LNCaP clone FGC (cell line): ENCODE data around the gene C16orf54.
"Not testable (repeated sequence)": the region's sequence is repeated elsewhere in the genome, so short reads cannot be mapped to it uniquely, and the experiment has no call there.

Source experiments
- DNase-seq: peaks from one replicate; pipeline ENCODE4 v3.0.0-alpha.2; 2011; ENCODE audit warnings: low read depth
- H3K4me3 ChIP-seq: 2 replicates; pipeline ENCODE4 v1.5.1; 2011; ENCODE audit warnings: mild to moderate bottlenecking, low read depth, low read length, control low read depth
- TF ChIP-seq, protein P1 (sequence below): IDR thresholded peaks from 2 replicates; pipeline ENCODE4 v1.5.1; 2012; ENCODE audit warnings: mild to moderate bottlenecking; ENCODE audit not compliant: control insufficient read depth, insufficient read depth; ENCODE audit errors: extremely low read depth

Gene C16orf54

GRCh38 chr16:29736112-29736511 is 9.7 kb downstream of the C16orf54 start:
- TF ChIP-seq, protein P1, sequence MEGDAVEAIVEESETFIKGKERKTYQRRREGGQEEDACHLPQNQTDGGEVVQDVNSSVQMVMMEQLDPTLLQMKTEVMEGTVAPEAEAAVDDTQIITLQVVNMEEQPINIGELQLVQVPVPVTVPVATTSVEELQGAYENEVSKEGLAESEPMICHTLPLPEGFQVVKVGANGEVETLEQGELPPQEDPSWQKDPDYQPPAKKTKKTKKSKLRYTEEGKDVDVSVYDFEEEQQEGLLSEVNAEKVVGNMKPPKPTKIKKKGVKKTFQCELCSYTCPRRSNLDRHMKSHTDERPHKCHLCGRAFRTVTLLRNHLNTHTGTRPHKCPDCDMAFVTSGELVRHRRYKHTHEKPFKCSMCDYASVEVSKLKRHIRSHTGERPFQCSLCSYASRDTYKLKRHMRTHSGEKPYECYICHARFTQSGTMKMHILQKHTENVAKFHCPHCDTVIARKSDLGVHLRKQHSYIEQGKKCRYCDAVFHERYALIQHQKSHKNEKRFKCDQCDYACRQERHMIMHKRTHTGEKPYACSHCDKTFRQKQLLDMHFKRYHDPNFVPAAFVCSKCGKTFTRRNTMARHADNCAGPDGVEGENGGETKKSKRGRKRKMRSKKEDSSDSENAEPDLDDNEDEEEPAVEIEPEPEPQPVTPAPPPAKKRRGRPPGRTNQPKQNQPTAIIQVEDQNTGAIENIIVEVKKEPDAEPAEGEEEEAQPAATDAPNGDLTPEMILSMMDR = no peak
- no peak overlapping the region for H3K4me3 ChIP-seq
- DNase-seq = no peak

DNA sequence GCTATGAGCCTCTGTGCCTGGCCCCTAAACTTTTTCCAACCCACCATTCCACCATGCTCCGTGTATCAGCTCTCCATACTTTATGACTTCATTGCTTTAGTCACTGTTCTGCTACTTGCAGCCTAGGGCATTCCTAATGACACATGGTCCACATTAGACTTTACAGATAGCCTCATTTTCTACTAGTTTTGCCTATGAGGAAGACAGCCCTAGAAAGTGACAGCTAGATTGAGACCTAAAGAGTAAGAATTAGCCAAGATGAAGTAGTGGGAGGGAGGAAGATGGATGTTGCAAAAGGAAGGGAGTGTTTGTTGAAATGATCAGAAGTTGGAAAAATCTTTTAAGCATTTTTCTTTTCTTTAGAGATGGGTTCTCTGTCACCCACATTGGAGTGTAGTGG is 11.0 kb downstream of the C16orf54 start:
- no peak for DNase-seq
- no peak overlapping the region for H3K4me3 ChIP-seq
- TF ChIP-seq, protein P1 = no peak

DNA sequence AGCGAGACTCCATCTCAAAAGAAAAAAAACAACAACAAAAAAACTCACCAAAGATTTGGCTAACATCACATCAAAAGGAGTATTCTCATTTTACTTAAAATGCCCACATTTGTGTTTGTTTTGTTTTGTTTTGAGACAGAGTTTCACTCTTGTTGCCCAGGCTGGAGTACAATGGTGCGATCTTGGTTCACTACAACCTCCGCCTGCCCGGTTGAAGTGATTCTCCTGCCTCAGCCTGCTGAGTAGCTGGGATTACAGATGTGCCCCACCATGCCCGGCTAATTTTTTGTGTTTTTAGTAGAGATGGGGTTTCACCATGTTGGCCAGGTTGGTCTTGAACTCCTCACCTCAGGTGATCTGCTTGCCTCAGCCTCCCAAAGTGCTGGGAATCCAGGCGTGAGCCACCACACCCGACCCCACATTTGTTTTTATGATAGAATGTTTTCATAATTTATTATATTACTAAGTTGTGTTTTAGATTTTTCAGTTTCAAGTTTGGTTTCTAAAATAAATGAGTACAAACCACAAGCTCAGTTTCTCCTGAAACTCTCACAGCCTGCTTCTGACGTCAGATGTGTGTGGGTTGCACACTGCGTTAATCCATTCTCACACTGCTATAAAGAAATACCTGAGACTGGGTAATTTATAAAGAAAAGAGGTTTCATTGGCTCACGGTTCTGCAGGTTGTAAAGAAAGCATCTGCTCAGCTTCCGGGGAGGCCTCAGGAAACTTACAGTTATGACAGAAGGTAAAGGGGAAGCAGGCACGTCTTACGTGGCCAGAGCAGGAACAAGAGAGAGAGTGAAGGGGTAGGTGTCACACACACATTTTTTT is 13.8 kb downstream of the C16orf54 start:
- not testable (repeated sequence) for H3K4me3 ChIP-seq, DNase-seq

DNA sequence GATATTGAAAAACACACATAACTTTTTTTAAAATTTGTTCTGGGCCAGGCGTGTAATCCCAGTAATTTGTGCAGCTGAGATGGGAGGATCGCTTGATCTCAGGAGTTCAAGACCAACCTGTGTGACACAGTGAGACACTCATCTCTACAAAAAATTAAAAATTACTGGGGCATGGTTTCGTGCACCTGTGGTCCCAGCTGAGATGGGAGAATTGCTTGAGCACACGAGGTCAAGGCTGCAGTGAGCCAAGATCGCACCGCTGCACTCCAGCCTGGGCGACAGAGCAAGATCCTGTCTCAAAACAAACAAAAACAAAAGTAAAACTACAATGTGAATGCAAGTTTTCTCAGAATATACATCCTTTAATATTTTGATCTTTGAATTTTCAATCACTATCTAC is 15.1 kb downstream of the C16orf54 start:
- H3K4me3 ChIP-seq = no peak overlapping the region
- DNase-seq = no peak
- TF ChIP-seq, protein P1 = no peak

DNA sequence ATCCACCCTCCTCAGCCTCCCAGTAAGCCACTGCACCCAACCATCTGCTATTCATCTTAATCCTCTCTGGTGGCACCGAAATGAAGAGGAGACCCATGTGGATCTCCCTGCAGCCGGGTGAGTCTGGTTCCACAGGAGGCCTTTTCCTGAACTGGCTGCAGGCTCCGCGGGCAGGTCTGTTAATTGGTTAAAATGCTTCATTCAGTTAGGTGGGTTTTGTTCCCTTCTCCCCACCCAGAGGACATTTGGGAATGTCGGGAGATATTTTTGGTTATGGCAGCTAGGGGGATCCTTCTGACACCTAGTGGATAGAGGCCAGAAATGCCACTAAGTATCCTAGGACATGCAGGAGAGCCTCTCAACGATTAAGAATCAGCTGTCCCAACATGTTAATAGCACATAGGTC is 16.7 kb downstream of the C16orf54 start:
- TF ChIP-seq, protein P1 = peak; percentile 59
- peak; percentile 6 for DNase-seq
- H3K4me3 ChIP-seq = no peak overlapping the region

DNA sequence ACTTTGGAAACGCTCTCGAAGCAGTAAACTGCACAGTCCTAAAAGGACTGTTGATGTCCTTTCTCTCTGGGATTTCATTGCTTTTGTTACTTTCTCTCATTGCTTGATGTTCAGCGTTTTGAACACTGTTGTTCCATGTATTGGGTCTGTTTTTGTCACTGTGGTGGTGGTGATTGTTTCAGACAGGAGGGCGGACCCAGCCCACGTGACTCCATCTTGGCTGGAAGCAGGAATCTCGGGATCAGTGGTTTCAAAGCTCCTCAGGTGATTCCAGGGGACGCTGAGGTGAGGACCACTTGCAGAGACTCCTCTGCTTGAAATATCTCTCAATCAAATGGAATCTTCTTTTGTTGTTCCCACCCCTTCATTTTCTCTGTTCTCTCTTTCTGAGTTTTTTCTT is 18.3 kb downstream of the C16orf54 start:
- no peak for DNase-seq
- H3K4me3 ChIP-seq = no peak overlapping the region
- TF ChIP-seq, protein P1 = no peak

DNA sequence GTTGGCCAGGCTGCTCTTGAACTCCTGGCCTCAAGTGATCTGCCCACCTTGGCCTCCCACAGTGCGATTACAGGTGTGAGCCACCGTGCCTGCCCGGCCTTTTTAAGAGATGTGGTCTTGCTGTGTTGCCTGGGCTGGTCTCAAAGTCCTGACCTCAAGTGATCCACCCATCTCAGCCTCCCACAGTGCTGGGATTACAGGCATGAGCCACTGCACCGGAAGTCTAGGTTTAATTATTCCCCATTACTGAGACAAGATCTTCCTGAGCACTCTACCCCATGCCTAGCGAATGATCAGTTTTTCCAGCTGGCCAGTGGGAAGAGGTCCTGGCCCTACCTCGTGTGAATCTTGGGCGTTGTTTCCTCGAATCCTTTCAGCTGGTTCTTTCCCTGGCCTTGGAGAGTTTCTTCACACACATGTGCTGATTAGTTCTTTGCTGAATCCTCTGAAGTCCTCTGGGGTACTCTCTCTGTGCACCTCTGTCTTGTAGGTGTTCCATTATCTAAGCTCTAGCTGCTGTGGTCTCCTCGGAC is 18.9 kb downstream of the C16orf54 start:
- TF ChIP-seq, protein P1 = no peak
- no peak for DNase-seq
- no peak overlapping the region for H3K4me3 ChIP-seq
